Measurements from ENCODE around the gene BHMT2. TPM values are rescaled to one million over a fixed set of nuclear protein-coding genes. Genes with fewer than 3 reads are reported as not detected.

Gene BHMT2
- total RNA-seq, 4 donors from 2014 or later: 27.6 to 63.4 (median 48.0) TPM

DNA sequence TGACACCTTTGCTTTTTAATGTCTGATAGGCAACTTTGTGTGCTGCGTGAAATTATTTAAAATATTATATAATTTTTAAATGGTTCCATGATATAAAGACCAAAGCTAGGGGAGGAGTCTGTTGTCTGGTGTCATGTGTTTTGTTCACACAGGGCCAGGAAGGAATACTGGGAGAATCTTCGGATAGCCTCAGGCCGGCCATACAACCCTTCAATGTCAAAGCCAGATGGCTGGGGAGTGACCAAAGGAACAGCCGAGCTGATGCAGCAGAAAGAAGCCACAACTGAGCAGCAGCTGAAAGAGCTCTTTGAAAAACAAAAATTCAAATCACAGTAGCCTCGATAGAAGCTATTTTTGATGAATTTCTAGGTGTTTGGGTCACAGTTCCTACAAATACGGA is 61.2 kb downstream of the BHMT2 start:
- no peak for DNase-seq (ENCODE audit: low spot score in 2 of 2)
- H3K27me3 ChIP-seq: no peaks in the 10 kb centered on the region
- TF ChIP-seq, protein P1, sequence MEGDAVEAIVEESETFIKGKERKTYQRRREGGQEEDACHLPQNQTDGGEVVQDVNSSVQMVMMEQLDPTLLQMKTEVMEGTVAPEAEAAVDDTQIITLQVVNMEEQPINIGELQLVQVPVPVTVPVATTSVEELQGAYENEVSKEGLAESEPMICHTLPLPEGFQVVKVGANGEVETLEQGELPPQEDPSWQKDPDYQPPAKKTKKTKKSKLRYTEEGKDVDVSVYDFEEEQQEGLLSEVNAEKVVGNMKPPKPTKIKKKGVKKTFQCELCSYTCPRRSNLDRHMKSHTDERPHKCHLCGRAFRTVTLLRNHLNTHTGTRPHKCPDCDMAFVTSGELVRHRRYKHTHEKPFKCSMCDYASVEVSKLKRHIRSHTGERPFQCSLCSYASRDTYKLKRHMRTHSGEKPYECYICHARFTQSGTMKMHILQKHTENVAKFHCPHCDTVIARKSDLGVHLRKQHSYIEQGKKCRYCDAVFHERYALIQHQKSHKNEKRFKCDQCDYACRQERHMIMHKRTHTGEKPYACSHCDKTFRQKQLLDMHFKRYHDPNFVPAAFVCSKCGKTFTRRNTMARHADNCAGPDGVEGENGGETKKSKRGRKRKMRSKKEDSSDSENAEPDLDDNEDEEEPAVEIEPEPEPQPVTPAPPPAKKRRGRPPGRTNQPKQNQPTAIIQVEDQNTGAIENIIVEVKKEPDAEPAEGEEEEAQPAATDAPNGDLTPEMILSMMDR (IDR thresholded peaks at IDR 0.05): no peak
- no peak for TF ChIP-seq EP300 (IDR thresholded peaks at IDR 0.05)
- TF ChIP-seq POLR2A (IDR thresholded peaks at IDR 0.05): no peak
- no peak overlapping the region for H3K4me3 ChIP-seq
- no peak overlapping the region for H3K27ac ChIP-seq
- WGBS, 2 donors: 57 to 61% methylated on average over 6 of the region's 6 CpGs
- H3K36me3 ChIP-seq: no peaks in the 10 kb centered on the region
- H3K9me3 ChIP-seq: no peaks in the 10 kb centered on the region
- peaks cover 0 to 17% (median 6%) of the 10 kb centered on the region in 4 donors for H3K4me1 ChIP-seq

DNA sequence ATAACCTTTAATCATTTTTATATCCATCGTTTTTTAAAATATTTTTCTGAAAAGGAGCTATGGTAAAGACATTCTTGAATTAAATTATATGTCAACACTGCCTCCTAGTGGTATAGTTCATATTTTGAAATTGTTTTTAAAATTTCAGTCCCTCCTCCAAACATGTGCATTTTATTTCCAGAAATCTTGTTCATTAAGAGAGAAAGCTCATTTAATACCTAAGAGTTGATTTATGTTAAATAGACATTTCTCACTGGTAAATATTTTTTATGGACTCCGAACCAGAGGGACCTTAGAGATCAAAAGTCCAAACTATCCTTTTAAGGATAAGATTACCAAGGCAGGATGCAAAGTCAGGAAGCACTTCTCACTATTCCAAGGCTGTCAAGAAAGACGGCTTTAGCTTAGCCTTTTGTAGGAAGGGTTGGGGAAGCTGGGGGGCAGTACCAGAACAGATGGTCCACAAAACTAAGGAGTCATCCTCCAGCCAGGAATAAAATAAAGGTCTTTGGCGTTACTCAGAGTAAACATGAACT is 63.6 kb downstream of the BHMT2 start:
- Histone ChIP-seq H3K4me1 (peaks cover 0 to 17% (median 6%) of the 10 kb centered on the region in 4 donors), H3K4me3 (peak overlapping the region in 3 of 4 donors; percentile 21 to 35 (median 23)), H3K27ac (peak overlapping the region in 3 of 4 donors; percentile 6 to 85 (median 78)), H3K27me3 (no peaks in the 10 kb centered on the region), H3K36me3 (no peaks in the 10 kb centered on the region), H3K9me3 (no peaks in the 10 kb centered on the region)
- DNase-seq (ENCODE audit: low spot score in 2 of 2): no peak
- WGBS, 2 donors: 7 to 8% methylated on average over 4 of the region's 4 CpGs
- no peak for TF ChIP-seq EP300 (IDR thresholded peaks at IDR 0.05)
- TF ChIP-seq, protein P1 (IDR thresholded peaks at IDR 0.05): peak in 2 of 5 experiments; percentile 53

GRCh38 chr5:79133657-79134451 is 64.3 kb downstream of the BHMT2 start:
- H3K27ac ChIP-seq: peak overlapping the region; percentile 6 to 85 (median 46)
- no peaks in the 10 kb centered on the region for H3K27me3 ChIP-seq
- no peaks in the 10 kb centered on the region for H3K36me3 ChIP-seq
- DNase-seq (ENCODE audit: low spot score in 2 of 2): peak; percentile 60 to 84
- H3K4me3 ChIP-seq: peak overlapping the region; percentile 1 to 35 (median 22)
- TF ChIP-seq EP300 (IDR thresholded peaks at IDR 0.05): no peak
- TF ChIP-seq, protein P1 (IDR thresholded peaks at IDR 0.05): peak; percentile 60 to 77 (median 65)
- no peak for TF ChIP-seq POLR2A (IDR thresholded peaks at IDR 0.05)
- 5 to 8% methylated on average over 11 of the region's 11 CpGs for WGBS, 2 donors
- H3K9me3 ChIP-seq: no peaks in the 10 kb centered on the region
- peaks cover 0 to 17% (median 6%) of the 10 kb centered on the region in 4 donors for H3K4me1 ChIP-seq

DNA sequence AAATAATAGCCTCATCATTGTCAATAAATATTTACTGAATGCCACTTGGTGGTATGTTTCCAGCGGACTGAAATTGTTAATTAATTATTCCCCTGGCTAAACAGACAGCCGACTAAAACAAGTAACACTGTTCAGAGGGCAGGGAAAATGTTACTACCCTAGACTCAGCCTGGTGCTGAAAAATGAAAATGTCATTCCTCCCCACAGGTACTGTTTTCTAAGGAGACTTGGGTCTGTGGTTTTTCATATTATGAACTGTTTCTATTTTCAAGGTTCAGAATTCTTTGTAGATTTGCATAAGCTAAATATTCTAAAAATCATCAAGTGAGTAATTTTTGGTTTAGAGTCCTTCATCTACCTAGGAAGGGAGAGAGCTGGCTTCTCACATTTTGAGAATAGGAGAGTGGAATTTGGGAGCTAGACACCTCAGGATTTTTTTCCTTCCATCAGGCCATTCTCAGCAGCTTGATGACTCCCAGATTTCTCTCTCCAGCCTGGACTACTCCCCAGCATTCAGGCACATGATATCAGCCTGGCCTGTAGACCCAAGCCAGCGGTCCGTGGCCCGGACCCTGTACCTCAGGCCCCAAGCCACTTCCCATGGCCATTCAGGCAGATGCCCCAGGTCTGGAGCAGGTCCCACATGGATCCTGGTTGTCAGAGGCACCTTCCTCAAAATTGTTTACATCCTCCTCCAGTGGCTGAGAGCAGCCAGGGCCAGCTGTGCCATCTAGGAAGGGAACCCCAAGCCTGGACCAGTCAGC is 66.4 kb downstream of the BHMT2 start:
- H3K4me1 ChIP-seq: peaks cover 0 to 17% (median 6%) of the 10 kb centered on the region in 4 donors
- H3K9me3 ChIP-seq: peaks cover 0 to 9% (median 2%) of the 10 kb centered on the region in 4 donors
- no peak overlapping the region for H3K27ac ChIP-seq
- TF ChIP-seq EP300 (IDR thresholded peaks at IDR 0.05) (no peak), POLR2A (IDR thresholded peaks at IDR 0.05) (no peak)
- TF ChIP-seq, protein P1 (IDR thresholded peaks at IDR 0.05): no peak
- no peaks in the 10 kb centered on the region for H3K27me3 ChIP-seq
- DNase-seq (ENCODE audit: low spot score in 2 of 2): no peak
- 77 to 87% methylated on average over 5 of the region's 5 CpGs for WGBS, 2 donors
- H3K4me3 ChIP-seq: no peak overlapping the region
- no peaks in the 10 kb centered on the region for H3K36me3 ChIP-seq

All from tibial nerve (tissue), 4 donors.